ENCODE measurements around the gene RMND5B. TPM values are rescaled to one million over a fixed set of nuclear protein-coding genes. Genes with fewer than 3 reads are reported as not detected.

Gene RMND5B
- total RNA-seq, 2 experiments from 2014 or later = 12.0 to 13.8 TPM

GRCh38 chr5:178186427-178186826, 55.6 kb downstream of the RMND5B start:
- peaks cover 0 to 8% of the 10 kb centered on the region in 2 experiments for H3K27me3 ChIP-seq (ENCODE audit: control insufficient read depth in 1 of 2, insufficient read depth in 2 of 2, low read length in 2 of 2)
- peaks cover 5% of the 10 kb centered on the region for H3K4me1 ChIP-seq (ENCODE audit: insufficient read depth, low read length)
- H3K27ac Mint-ChIP-seq = no peak overlapping the region
- no peak overlapping the region for H3K27ac ChIP-seq (ENCODE audit: low read depth in 1 of 2, low read length in 2 of 2)
- peaks cover 4% of the 10 kb centered on the region for H3K27me3 Mint-ChIP-seq
- ATAC-seq (ENCODE audit: poor library complexity) (no peak), DNase-seq (no peak)
- H3K4me1 Mint-ChIP-seq (ENCODE audit: low read depth) = peaks cover 7% of the 10 kb centered on the region
- intact Hi-C loops (cut with DNase I, micrococcal nuclease) = no loop called here
- H3K9me3 ChIP-seq (ENCODE audit: control insufficient read depth in 1 of 2, insufficient read depth in 1 of 2, low read length in 2 of 2) = no peaks in the 10 kb centered on the region
- H3K9me3 Mint-ChIP-seq = no peaks in the 10 kb centered on the region
- no peak overlapping the region for H3K4me3 ChIP-seq (ENCODE audit: low read length)
- H3K36me3 ChIP-seq (ENCODE audit: insufficient read depth, low read length) = no peaks in the 10 kb centered on the region
- no peaks in the 10 kb centered on the region for H3K36me3 Mint-ChIP-seq (ENCODE audit: low read depth)
- TF ChIP-seq, protein P1, sequence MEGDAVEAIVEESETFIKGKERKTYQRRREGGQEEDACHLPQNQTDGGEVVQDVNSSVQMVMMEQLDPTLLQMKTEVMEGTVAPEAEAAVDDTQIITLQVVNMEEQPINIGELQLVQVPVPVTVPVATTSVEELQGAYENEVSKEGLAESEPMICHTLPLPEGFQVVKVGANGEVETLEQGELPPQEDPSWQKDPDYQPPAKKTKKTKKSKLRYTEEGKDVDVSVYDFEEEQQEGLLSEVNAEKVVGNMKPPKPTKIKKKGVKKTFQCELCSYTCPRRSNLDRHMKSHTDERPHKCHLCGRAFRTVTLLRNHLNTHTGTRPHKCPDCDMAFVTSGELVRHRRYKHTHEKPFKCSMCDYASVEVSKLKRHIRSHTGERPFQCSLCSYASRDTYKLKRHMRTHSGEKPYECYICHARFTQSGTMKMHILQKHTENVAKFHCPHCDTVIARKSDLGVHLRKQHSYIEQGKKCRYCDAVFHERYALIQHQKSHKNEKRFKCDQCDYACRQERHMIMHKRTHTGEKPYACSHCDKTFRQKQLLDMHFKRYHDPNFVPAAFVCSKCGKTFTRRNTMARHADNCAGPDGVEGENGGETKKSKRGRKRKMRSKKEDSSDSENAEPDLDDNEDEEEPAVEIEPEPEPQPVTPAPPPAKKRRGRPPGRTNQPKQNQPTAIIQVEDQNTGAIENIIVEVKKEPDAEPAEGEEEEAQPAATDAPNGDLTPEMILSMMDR (IDR thresholded peaks at IDR 0.05) = no peak
- POLR2A ChIA-PET = interaction anchor here (1.0 kb wide), 1 partner anchor 33 kb away, joined by 5 read pairs; the partner anchor contains the start of gene NHP2
- H3K4me3 Mint-ChIP-seq = no peak overlapping the region
- CTCF ChIA-PET = no interaction called here

GRCh38 chr5:178187014-178187413, 56.2 kb downstream of the RMND5B start, which contains the start of gene GMCL2:
Gene GMCL2 (minus strand): TSS chr5:178187371. CDS start chr5:178187299, 72 bp downstream.
- H3K9me3 ChIP-seq (ENCODE audit: control insufficient read depth in 1 of 2, insufficient read depth in 1 of 2, low read length in 2 of 2) = no peaks in the 10 kb centered on the region
- intact Hi-C loops (cut with DNase I, micrococcal nuclease) = no loop called here
- ATAC-seq (ENCODE audit: poor library complexity) = no peak
- no peak within 1 kb of the TSS for H3K4me3 ChIP-seq (ENCODE audit: low read length)
- CTCF ChIA-PET = no interaction called here
- H3K27ac ChIP-seq (ENCODE audit: low read depth in 1 of 2, low read length in 2 of 2) = no peak within 1 kb of the TSS
- Mint-ChIP-seq H3K4me1 (ENCODE audit: low read depth) (peaks cover 6% of the 10 kb centered on the region), H3K27me3 (peaks cover 4% of the 10 kb centered on the region), H3K27ac (no peak within 1 kb of the TSS), H3K4me3 (no peak within 1 kb of the TSS), H3K36me3 (ENCODE audit: low read depth) (no peaks in the 10 kb centered on the region), H3K9me3 (no peaks in the 10 kb centered on the region)
- TF ChIP-seq, protein P1 (IDR thresholded peaks at IDR 0.05) = no peak
- POLR2A ChIA-PET = no interaction called here
- DNase-seq = peak in 1 of 14 experiments; percentile 18
- no peaks in the 10 kb centered on the region for H3K36me3 ChIP-seq (ENCODE audit: insufficient read depth, low read length)
- peaks cover 5% of the 10 kb centered on the region for H3K4me1 ChIP-seq (ENCODE audit: insufficient read depth, low read length)
- H3K27me3 ChIP-seq (ENCODE audit: control insufficient read depth in 1 of 2, insufficient read depth in 2 of 2, low read length in 2 of 2) = peaks cover under 1 to 8% of the 10 kb centered on the region in 2 experiments

DNA sequence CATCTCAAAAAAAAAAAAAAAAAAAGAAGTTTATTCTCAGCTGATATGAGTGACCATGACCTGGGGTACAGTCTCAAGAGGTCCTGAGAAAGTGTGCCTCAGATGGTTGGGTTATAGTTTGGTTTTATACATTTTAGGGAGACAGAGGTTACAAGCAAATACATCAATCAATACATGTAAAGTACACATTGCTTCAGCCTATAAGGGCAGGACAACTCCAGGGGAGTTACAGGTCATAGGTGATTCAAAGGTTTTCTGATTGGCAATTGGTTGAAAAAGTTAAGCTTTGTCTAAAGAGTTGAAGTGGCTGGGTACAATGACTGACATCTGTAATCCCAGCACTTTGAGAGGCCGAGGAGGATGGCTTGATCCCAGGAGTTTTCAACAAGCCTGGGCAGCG, 58.6 kb downstream of the RMND5B start:
- H3K27ac ChIP-seq (ENCODE audit: low read depth in 1 of 2, low read length in 2 of 2) = no peak overlapping the region
- no peaks in the 10 kb centered on the region for H3K9me3 ChIP-seq (ENCODE audit: control insufficient read depth in 1 of 2, insufficient read depth in 1 of 2, low read length in 2 of 2)
- POLR2A ChIA-PET = interaction anchor here (0.7 kb wide), 1 partner anchor 134 kb away, joined by 5 read pairs; no protein-coding TSS in a partner anchor
- TF ChIP-seq, protein P1 (IDR thresholded peaks at IDR 0.05) = no peak
- no peak for DNase-seq
- Mint-ChIP-seq H3K4me1 (ENCODE audit: low read depth) (no peaks in the 10 kb centered on the region), H3K27me3 (peaks cover 19% of the 10 kb centered on the region), H3K4me3 (no peak overlapping the region), H3K9me3 (no peaks in the 10 kb centered on the region), H3K36me3 (ENCODE audit: low read depth) (no peaks in the 10 kb centered on the region), H3K27ac (no peak overlapping the region)
- no peak overlapping the region for H3K4me3 ChIP-seq (ENCODE audit: low read length)
- no peak for ATAC-seq (ENCODE audit: poor library complexity)
- CTCF ChIA-PET = no interaction called here
- intact Hi-C loops (cut with DNase I, micrococcal nuclease) = no loop called here
- no peaks in the 10 kb centered on the region for H3K36me3 ChIP-seq (ENCODE audit: insufficient read depth, low read length)
- peaks cover 2 to 8% of the 10 kb centered on the region in 2 experiments for H3K27me3 ChIP-seq (ENCODE audit: control insufficient read depth in 1 of 2, insufficient read depth in 2 of 2, low read length in 2 of 2)
- H3K4me1 ChIP-seq (ENCODE audit: insufficient read depth, low read length) = peaks cover 14% of the 10 kb centered on the region

Measured in CD4-positive, alpha-beta T cell (primary cell).